Ishikawa (cell line): Measurements from ENCODE around the gene CDH20.

ENCODE experiments used
- CEBPB ChIP-seq: IDR thresholded peaks from 2 replicates; pipeline ENCODE4 v1.6.1; 2012
- EGR1 ChIP-seq: IDR thresholded peaks from 2 replicates; pipeline ENCODE4 v1.6.1; 2012
- EP300 ChIP-seq: IDR thresholded peaks from 2 replicates; pipeline ENCODE4 v1.6.1; 2012; ENCODE audit warnings: borderline replicate concordance
- NFIC ChIP-seq: IDR thresholded peaks from 2 replicates; pipeline ENCODE4 v1.6.1; 2012
- RAD21 ChIP-seq: IDR thresholded peaks from 2 replicates; pipeline ENCODE4 v1.6.1; 2012; ENCODE audit warnings: low read depth
- REST ChIP-seq: IDR thresholded peaks from 2 replicates; pipeline ENCODE4 v1.6.1; 2012; ENCODE audit warnings: low read depth, mild to moderate bottlenecking
- TAF1 ChIP-seq: IDR thresholded peaks from 2 replicates; pipeline ENCODE4 v1.6.1; 2012; ENCODE audit warnings: low read depth, mild to moderate bottlenecking
- YY1 ChIP-seq: IDR thresholded peaks from 2 replicates; pipeline ENCODE4 v1.6.1; 2012; ENCODE audit warnings: low read depth

GRCh38 chr18:61574665-61575064, 241.4 kb downstream of the CDH20 start:
- TF ChIP-seq RAD21, result no peak
- no peak for TF ChIP-seq EP300
- no peak for TF ChIP-seq NFIC
- no peak for TF ChIP-seq TAF1
- TF ChIP-seq EGR1, result no peak
- TF ChIP-seq REST, result no peak
- TF ChIP-seq YY1, result no peak
- no peak for TF ChIP-seq CEBPB
